IMR-90 (cell line): Measurements from ENCODE around the gene CILP. TPM values are rescaled to one million over a fixed set of nuclear protein-coding genes. Genes with fewer than 3 reads are reported as not detected.

Source experiments
- ATAC-seq: fragments of 200-7000 bp; cut with Tn5 transposase; 2 replicates; pipeline ENCODE4 v1.9.1; 2020; ENCODE audit warnings: low read depth, mild to moderate bottlenecking, moderate library complexity
- BruUV-seq: library from RNA; stranded (reverse); fragments of 400-500 nt; replicated peaks from 2 replicates; lab custom pipeline; 2021; lab: Mats Ljungman, UMichigan
- CTCF ChIA-PET: fragments of 300-600 bp; formaldehyde crosslinking; extraction: SDS; loops from one replicate; lab custom pipeline; 2021; ENCODE audit warnings: antibody characterized with exemption; lab: Yijun Ruan, JAX
- POLR2A ChIA-PET: fragments of 300-600 bp; sonication (Branson Sonifier 250); formaldehyde crosslinking; loops from one replicate; lab custom pipeline; 2022; ENCODE audit warnings: antibody characterized with exemption; ENCODE audit not compliant: unreplicated experiment; lab: Charles Lee
- DNase-seq: peaks from one replicate; pipeline ENCODE4 v3.0.0; 2013
- H2AFZ ChIP-seq: replicated peaks from 2 replicates; pipeline ENCODE3; 2013; ENCODE audit warnings: low read length, mild to moderate bottlenecking; ENCODE audit not compliant: poor library complexity
- H2AK5ac ChIP-seq: 2 replicates; pipeline ENCODE4 v1.6.1; 2013; ENCODE audit warnings: low read depth, low read length, inconsistent platforms
- H2AK9ac ChIP-seq: replicated peaks from 2 replicates; pipeline ENCODE3; 2013; ENCODE audit warnings: mild to moderate bottlenecking, low read depth, low read length, moderate library complexity; ENCODE audit not compliant: poor library complexity
- H2BK120ac ChIP-seq: 2 replicates; pipeline ENCODE4 v1.6.1; 2013; ENCODE audit warnings: low read depth, low read length, inconsistent platforms
- H2BK15ac ChIP-seq: 3 replicates; pipeline ENCODE4 v1.6.1; 2013; ENCODE audit warnings: low read depth, low read length, inconsistent platforms
- H2BK20ac ChIP-seq: 2 replicates; pipeline ENCODE4 v1.6.1; 2013; ENCODE audit warnings: low read depth, mild to moderate bottlenecking, inconsistent platforms, low read length, moderate library complexity
- H2BK5ac ChIP-seq: 2 replicates; pipeline ENCODE4 v1.6.1; 2013; ENCODE audit warnings: mild to moderate bottlenecking, low read depth, low read length, inconsistent platforms; ENCODE audit not compliant: poor library complexity, severe bottlenecking
- H3K14ac ChIP-seq: replicated peaks from 2 replicates; pipeline ENCODE4 v1.6.1; 2013; ENCODE audit warnings: low read depth, low read length, inconsistent platforms
- H3K18ac ChIP-seq: 2 replicates; pipeline ENCODE4 v1.6.1; 2013; ENCODE audit warnings: low read depth, low read length, control low read depth
- H3K23ac ChIP-seq: 2 replicates; pipeline ENCODE4 v1.6.1; 2013; ENCODE audit warnings: low read depth, low read length, inconsistent platforms
- H3K27ac ChIP-seq: 2 replicates; pipeline ENCODE4 v1.5.1; 2013; ENCODE audit warnings: mild to moderate bottlenecking, control low read depth, low read length; ENCODE audit not compliant: insufficient read depth
- H3K27me3 ChIP-seq: 2 replicates; pipeline ENCODE4 v1.6.1; 2013; ENCODE audit warnings: low read length; ENCODE audit not compliant: control insufficient read depth, insufficient read depth
- H3K36me3 ChIP-seq: 2 replicates; pipeline ENCODE4 v1.6.1; 2013; ENCODE audit warnings: low read length, mixed read lengths; ENCODE audit not compliant: control insufficient read depth, insufficient read depth
- H3K4ac ChIP-seq: 2 replicates; pipeline ENCODE4 v1.6.1; 2013; ENCODE audit warnings: low read depth, low read length, inconsistent platforms
- H3K4me1 ChIP-seq: 2 replicates; pipeline ENCODE4 v1.6.1; 2013; ENCODE audit warnings: low read length, mixed read lengths; ENCODE audit not compliant: control insufficient read depth, insufficient read depth
- H3K4me2 ChIP-seq: 2 replicates; pipeline ENCODE4 v1.6.1; 2013; ENCODE audit warnings: low read depth, mild to moderate bottlenecking, control low read depth, low read length, moderate library complexity
- H3K4me3 ChIP-seq: 2 replicates; pipeline ENCODE4 v1.5.1; 2013; ENCODE audit warnings: low read depth, mild to moderate bottlenecking, control low read depth, low read length, moderate library complexity; ENCODE audit not compliant: insufficient read depth
- H3K56ac ChIP-seq: 2 replicates; pipeline ENCODE4 v1.6.1; 2013; ENCODE audit warnings: low read length, inconsistent platforms; ENCODE audit not compliant: insufficient read depth; ENCODE audit errors: extremely low read depth
- H3K79me1 ChIP-seq, 2 experiments: 2 replicates each; pipeline ENCODE4 v1.6.1; 2013; ENCODE audit warnings: low read length in 2 of 2, inconsistent platforms in 1 of 2, low read depth in 1 of 2
- H3K9ac ChIP-seq: 2 replicates; pipeline ENCODE4 v1.6.1; 2013; ENCODE audit warnings: low read depth, low read length, control low read depth
- H3K9me1 ChIP-seq: 2 replicates; pipeline ENCODE4 v1.6.1; 2013; ENCODE audit warnings: low read length, inconsistent platforms; ENCODE audit not compliant: insufficient read depth
- H3K9me3 ChIP-seq: 2 replicates; pipeline ENCODE4 v1.6.1; 2013; ENCODE audit warnings: low read length; ENCODE audit not compliant: control insufficient read depth, insufficient read depth
- H4K20me1 ChIP-seq: 2 replicates; pipeline ENCODE4 v1.6.1; 2013; ENCODE audit warnings: low read length, inconsistent platforms; ENCODE audit not compliant: insufficient read depth
- H4K5ac ChIP-seq: 2 replicates; pipeline ENCODE4 v1.6.1; 2013; ENCODE audit warnings: mild to moderate bottlenecking, low read depth, low read length, control low read depth
- H4K8ac ChIP-seq, 2 experiments: 2 replicates each; pipeline ENCODE4 v1.6.1; 2013; ENCODE audit warnings: low read depth in 2 of 2, low read length in 2 of 2, control low read depth in 1 of 2, inconsistent platforms in 1 of 2
- H4K91ac ChIP-seq: 2 replicates; pipeline ENCODE4 v1.6.1; 2013; ENCODE audit warnings: low read depth, low read length, inconsistent platforms; ENCODE audit not compliant: insufficient read depth
- BHLHE40 ChIP-seq: fragments of 150-350 bp; IDR thresholded peaks from 2 replicates; pipeline ENCODE4 v1.6.1; 2016; ENCODE audit warnings: mild to moderate bottlenecking, low read depth, low read length
- CHD1 ChIP-seq: IDR thresholded peaks from 2 replicates; pipeline ENCODE4 v1.6.1; 2012; ENCODE audit warnings: low read depth, low read length, improper control_type of control experiment
- CTCF ChIP-seq: conservative IDR thresholded peaks from 2 replicates; pipeline ENCODE4 v1.5.1; 2012; ENCODE audit warnings: mild to moderate bottlenecking, low read depth, low read length, improper control_type of control experiment
- MAZ ChIP-seq: IDR thresholded peaks from 2 replicates; pipeline ENCODE4 v1.6.1; 2012; ENCODE audit warnings: low read depth, mild to moderate bottlenecking, low read length, improper control_type of control experiment, moderate library complexity, borderline replicate concordance
- NFE2L2 ChIP-seq: fragments of 150-350 bp; IDR thresholded peaks from 2 replicates; pipeline ENCODE4 v1.6.1; 2016; ENCODE audit warnings: low read depth, mild to moderate bottlenecking, low read length
- RAD21 ChIP-seq: IDR thresholded peaks from 2 replicates; pipeline ENCODE4 v1.6.1; 2012; ENCODE audit warnings: low read length, improper control_type of control experiment
- SMC3 ChIP-seq: fragments of 150-350 bp; IDR thresholded peaks from 2 replicates; pipeline ENCODE4 v1.6.1; 2016; ENCODE audit warnings: low read depth, mild to moderate bottlenecking, antibody characterized with exemption, low read length, moderate library complexity
- USF2 ChIP-seq: fragments of 150-350 bp; IDR thresholded peaks from 2 replicates; pipeline ENCODE4 v1.6.1; 2017; ENCODE audit warnings: mild to moderate bottlenecking, antibody characterized with exemption, low read length, low read depth
- WGBS, 2 experiments: methylation state at CpG; one replicate each; pipeline versions ENCODE4 v1.1.5 to v1.1.7; 2013; ENCODE audit warnings: missing lambda C conversion rate in 2 of 2; ENCODE audit not compliant: insufficient read length in 1 of 2; ENCODE audit errors: extremely low coverage in 2 of 2; 5-methylcytosine and 5-hydroxymethylcytosine counted together
- dilution Hi-C: fragments of 300-500 bp; cut with HindIII; formaldehyde crosslinking; loops from one replicate; pipeline ENCODE4 v1.14.3; 2018; ENCODE audit warnings: low sequenced_read_pairs; ENCODE audit not compliant: unreplicated experiment
- in situ Hi-C: fragments of 300-500 bp; cut with MboI; formaldehyde crosslinking; loops from 3 replicates; pipeline ENCODE4 v1.14.3; 2019; ENCODE audit warnings: low sequenced_read_pairs, inconsistent platforms, mixed read lengths
- intact Hi-C: fragments of 100-400 bp; cut with micrococcal nuclease; formaldehyde crosslinking; loops from 2 replicates; pipeline ENCODE4 v1.10.0; 2022
- polyA plus RNA-seq, 3 experiments: library from polyadenylated mRNA; depleted of rRNA; stranded (reverse); fragments of >200 nt; gene quantifications; 2 replicates each; pipeline ENCODE4 v1.2.3, GENCODE V29; 2012; ENCODE audit warnings: low replicate concordance in 1 of 3
- total RNA-seq: library from RNA; depleted of rRNA; stranded (reverse); fragments of >200 nt; gene quantifications from 2 replicates; pipeline ENCODE4 v1.2.3, GENCODE V29; 2012

Gene CILP
- total and polyA plus RNA-seq, 2 of the 4 experiments (the other 2 are of a cell fraction), result under 0.01 to 0.02 TPM

- H3K36me3 ChIP-seq, result no peaks in the 10 kb centered on the region
- no peak overlapping the region for H4K8ac ChIP-seq
- peaks cover 0 to 8% of the 10 kb centered on the region in 2 experiments; a peak in 3 of 4 replicates for H3K79me1 ChIP-seq
- no TSS peak for BruUV-seq
- no peak overlapping the region for H3K56ac ChIP-seq
- no peak overlapping the region for H2BK20ac ChIP-seq
- H3K18ac ChIP-seq, result no peak overlapping the region
- no peak overlapping the region for H2AK5ac ChIP-seq
- H4K20me1 ChIP-seq, result peaks cover 7% of the 10 kb centered on the region
- no peak overlapping the region for H3K4me3 ChIP-seq
- no peak overlapping the region for H3K4ac ChIP-seq
- no peak overlapping the region for H3K27ac ChIP-seq
- WGBS, 2 experiments, result no CpG with 5 or more reads among the region's 3 CpGs
- no peak overlapping the region for H2BK5ac ChIP-seq
- no peak overlapping the region for H2AFZ ChIP-seq
- POLR2A ChIA-PET, result no interaction called here
- ATAC-seq (peak; percentile 5; the same call in 1 of the 2 replicates), DNase-seq (peak; percentile 67)
- H4K5ac ChIP-seq, result no peak overlapping the region
- peaks cover 2% of the 10 kb centered on the region; the same call in 1 of the 2 replicates for H3K27me3 ChIP-seq
- no peak overlapping the region for H2BK120ac ChIP-seq
- CTCF ChIA-PET, result interaction anchor here (0.7 to 1.3 kb wide), 3 partner anchors 81 to 108 kb away, joined by 4 read pairs; no protein-coding TSS in a partner anchor
- intact Hi-C loops, result loop anchor here (1.0 kb wide), 3 partner anchors 82 to 115 kb away; partner anchors contain the start of gene RNU5B-1
- TF ChIP-seq CTCF, result peak; percentile 92
- peak; percentile 26; the same call in 1 of the 2 replicates for TF ChIP-seq USF2
- TF ChIP-seq SMC3, result peak; percentile 89
- no peak for TF ChIP-seq BHLHE40
- TF ChIP-seq MAZ, result peak; percentile 37; the same call in 1 of the 2 replicates
- no peak for TF ChIP-seq NFE2L2
- TF ChIP-seq RAD21, result peak; percentile 95
- no peak for TF ChIP-seq CHD1
- H3K9ac ChIP-seq, result no peak overlapping the region
- no peak overlapping the region for H4K91ac ChIP-seq
- H2AK9ac ChIP-seq, result no peak overlapping the region
- dilution Hi-C loops, result no loop called here
- H3K4me2 ChIP-seq, result no peak overlapping the region
- H3K14ac ChIP-seq, result no peak overlapping the region
- H3K9me1 ChIP-seq, result 0 out of 2 replicates have a peak, but pooled peaks cover 6% of the 10 kb centered on the region
- no peaks in the 10 kb centered on the region for H3K9me3 ChIP-seq
- H2BK15ac ChIP-seq, result no peak overlapping the region
- H3K4me1 ChIP-seq, result no peaks in the 10 kb centered on the region
- in situ Hi-C loops, result no loop called here
- H3K23ac ChIP-seq, result no peak overlapping the region
Measured at GRCh38 chr15:65189102-65189740, 22.1 kb downstream of the CILP start.
